Activated naive CD4-positive, alpha-beta T cell treated with anti-CD3 and anti-CD28 coated beads, Interleukin-2, amount 50 U/mL, for 24 hours (primary cell): ENCODE data around the gene SREBF2.
A peak's percentile ranks its signal among the peaks of the same experiment; 100 is the strongest.

Experiments
- H3K27ac Mint-ChIP-seq: one replicate; pipeline ENCODE4 v1.8.0; 2021; ENCODE audit warnings: mild to moderate bottlenecking, mixed read lengths
- H3K27me3 Mint-ChIP-seq: one replicate; pipeline ENCODE4 v1.8.0; 2021; ENCODE audit warnings: mixed read lengths
- H3K36me3 Mint-ChIP-seq: one replicate; pipeline ENCODE4 v1.8.0; 2021; ENCODE audit warnings: mixed read lengths
- H3K4me1 Mint-ChIP-seq: one replicate; pipeline ENCODE4 v1.8.0; 2021; ENCODE audit warnings: mixed read lengths
- H3K4me3 Mint-ChIP-seq: one replicate; pipeline ENCODE4 v1.8.0; 2021; ENCODE audit warnings: mild to moderate bottlenecking, mixed read lengths
- H3K9me3 Mint-ChIP-seq: one replicate; pipeline ENCODE4 v1.8.0; 2021; ENCODE audit warnings: mixed read lengths

The SREBF2 gene

DNA sequence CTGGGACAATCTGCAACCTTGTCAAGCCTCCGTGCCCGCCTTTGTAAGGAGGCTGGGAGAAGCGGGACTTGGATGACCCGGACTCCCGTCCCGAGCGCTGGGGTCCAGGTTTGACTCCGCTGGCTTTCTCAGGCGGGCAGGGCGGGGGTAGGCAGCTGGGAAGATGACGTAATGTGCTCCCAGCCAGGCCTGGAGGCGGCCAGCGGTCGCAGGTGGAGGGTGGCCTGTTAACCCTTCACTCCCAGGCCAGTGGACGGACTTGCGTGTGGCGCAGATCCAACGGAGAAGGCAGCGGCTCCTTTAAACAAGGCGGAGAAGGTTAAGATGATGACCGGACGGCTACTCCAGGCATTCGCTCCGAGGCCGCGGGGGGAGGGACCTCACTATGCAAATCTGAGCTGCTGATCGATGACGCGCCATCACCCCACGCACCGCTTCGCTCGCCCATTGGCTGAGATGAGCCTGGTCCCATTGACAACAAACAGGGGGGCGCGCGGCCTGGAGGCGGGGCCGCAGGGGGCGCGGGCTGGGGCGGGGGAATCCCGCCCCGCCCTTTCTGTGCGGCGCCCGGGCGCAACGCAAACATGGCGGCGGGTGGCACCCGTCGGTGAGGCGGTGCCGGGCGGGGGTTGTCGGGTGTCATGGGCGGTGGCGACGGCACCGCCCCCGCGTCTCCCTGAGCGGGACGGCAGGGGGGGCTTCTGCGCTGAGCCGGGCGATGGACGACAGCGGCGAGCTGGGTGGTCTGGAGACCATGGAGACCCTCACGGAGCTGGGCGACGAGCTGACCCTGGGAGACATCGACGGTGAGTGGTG is at the start of gene SREBF2:
SREBF2 (plus strand) TSS at position 553 of the 816 bp plus-strand sequence; CDS start at position 719, 166 bp downstream.
- Mint-ChIP-seq H3K4me1 (peaks cover 47% of the 10 kb centered on the region), H3K27me3 (no peaks in the 10 kb centered on the region), H3K9me3 (no peaks in the 10 kb centered on the region), H3K4me3 (peak within 1 kb of the TSS; percentile 97), H3K27ac (peak within 1 kb of the TSS; percentile 99), H3K36me3 (peaks cover 16% of the 10 kb centered on the region)

DNA sequence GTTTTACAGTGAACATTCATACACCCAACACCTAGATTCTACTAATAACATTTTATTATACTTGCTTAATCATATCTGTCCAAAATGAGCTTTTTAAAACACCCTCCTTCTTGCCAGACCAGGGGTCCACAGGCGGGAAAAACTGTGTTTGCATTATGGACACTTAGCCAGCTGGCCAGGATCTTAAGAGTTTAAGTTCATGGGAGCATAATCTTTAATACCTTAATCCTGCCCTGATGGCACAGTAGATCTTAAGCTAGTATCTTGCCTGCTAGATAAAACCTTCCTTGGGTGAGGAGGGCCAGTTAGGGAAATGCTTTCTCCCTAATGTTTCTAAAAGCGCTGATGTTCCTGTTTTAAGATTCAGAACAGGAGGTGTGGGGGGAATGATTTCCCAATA is 45.6 kb upstream of the SREBF2 start:
- Mint-ChIP-seq H3K27ac (peak overlapping the region; percentile 23), H3K36me3 (peaks cover 11% of the 10 kb centered on the region), H3K4me3 (no peak overlapping the region), H3K4me1 (peaks cover 46% of the 10 kb centered on the region), H3K9me3 (no peaks in the 10 kb centered on the region), H3K27me3 (no peaks in the 10 kb centered on the region)

GRCh38 chr22:41793871-41794270 is 39.0 kb upstream of the SREBF2 start:
- Mint-ChIP-seq H3K36me3 (peaks cover 11% of the 10 kb centered on the region), H3K27me3 (no peaks in the 10 kb centered on the region), H3K27ac (no peak overlapping the region), H3K4me3 (no peak overlapping the region), H3K9me3 (no peaks in the 10 kb centered on the region), H3K4me1 (peaks cover 12% of the 10 kb centered on the region)

DNA sequence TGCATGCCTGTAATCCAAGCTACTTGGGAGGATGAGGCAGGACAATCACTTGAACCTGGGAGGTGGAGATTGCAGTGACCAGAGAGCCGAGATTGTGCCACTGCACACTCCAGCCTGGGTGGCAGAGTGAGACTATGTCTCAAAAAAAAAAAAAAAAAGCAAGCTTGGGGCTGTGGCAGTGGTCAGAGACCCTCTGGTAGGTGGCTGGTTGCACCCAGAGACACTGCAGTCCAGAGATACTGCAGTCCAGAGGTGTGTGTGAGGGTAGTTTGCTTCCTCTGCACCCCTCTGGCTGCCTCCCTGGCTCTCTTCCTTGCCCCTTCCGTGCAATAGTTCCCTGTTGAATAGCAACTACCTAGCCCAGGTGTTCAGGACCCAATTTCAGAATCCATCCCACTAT is 34.2 kb upstream of the SREBF2 start:
- peak overlapping the region; percentile 96 for H3K4me3 Mint-ChIP-seq
- H3K27ac Mint-ChIP-seq = peak overlapping the region; percentile 90
- no peaks in the 10 kb centered on the region for H3K9me3 Mint-ChIP-seq
- H3K36me3 Mint-ChIP-seq = peaks cover 5% of the 10 kb centered on the region
- H3K27me3 Mint-ChIP-seq = no peaks in the 10 kb centered on the region
- H3K4me1 Mint-ChIP-seq = peaks cover 25% of the 10 kb centered on the region

DNA sequence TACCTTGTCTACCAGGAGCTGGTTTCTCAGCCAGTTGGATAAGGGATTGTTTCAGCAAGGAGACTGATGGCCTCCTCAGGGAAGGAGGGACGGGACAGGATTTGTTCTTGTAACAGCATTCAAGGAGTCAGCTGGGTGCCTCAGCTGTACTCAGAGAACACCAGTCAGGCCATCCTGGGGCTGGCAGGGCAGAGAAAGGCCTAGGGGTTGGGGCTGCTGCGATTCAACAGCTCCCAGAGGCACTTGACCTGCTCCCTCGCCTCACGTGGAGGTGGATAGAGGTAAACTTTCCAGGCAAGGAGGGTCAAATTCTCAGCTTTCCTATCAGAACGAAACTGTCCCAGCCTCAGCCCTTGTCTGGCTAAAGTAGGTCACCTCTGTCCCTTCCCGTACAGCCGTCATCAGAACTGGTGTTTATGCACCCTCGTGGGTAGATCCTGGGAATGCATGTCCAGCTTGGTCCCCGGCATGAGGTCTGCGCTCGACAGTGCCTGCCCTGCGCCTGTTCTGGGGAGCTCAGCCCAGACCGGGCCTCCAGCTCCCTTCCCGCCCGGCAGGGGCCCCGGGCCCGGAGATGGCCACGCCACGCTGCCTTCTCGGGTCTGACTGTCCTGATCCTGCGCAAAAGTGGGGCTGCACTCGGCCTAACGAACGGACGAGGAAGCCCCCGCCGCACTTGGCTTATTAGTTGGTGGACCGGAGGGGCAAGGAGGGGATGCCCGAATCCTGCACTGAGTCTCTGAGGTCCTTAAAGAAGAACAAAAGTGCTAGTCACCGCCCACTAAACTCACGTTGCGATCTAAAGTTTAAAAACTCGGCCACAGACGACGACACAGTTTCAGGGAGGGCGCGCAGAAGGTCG is 33.2 kb upstream of the SREBF2 start:
- peak overlapping the region; percentile 96 for H3K4me3 Mint-ChIP-seq
- H3K36me3 Mint-ChIP-seq = peaks cover 4% of the 10 kb centered on the region
- peaks cover 34% of the 10 kb centered on the region for H3K4me1 Mint-ChIP-seq
- H3K27ac Mint-ChIP-seq = peak overlapping the region; percentile 95
- H3K9me3 Mint-ChIP-seq = no peaks in the 10 kb centered on the region
- H3K27me3 Mint-ChIP-seq = no peaks in the 10 kb centered on the region

DNA sequence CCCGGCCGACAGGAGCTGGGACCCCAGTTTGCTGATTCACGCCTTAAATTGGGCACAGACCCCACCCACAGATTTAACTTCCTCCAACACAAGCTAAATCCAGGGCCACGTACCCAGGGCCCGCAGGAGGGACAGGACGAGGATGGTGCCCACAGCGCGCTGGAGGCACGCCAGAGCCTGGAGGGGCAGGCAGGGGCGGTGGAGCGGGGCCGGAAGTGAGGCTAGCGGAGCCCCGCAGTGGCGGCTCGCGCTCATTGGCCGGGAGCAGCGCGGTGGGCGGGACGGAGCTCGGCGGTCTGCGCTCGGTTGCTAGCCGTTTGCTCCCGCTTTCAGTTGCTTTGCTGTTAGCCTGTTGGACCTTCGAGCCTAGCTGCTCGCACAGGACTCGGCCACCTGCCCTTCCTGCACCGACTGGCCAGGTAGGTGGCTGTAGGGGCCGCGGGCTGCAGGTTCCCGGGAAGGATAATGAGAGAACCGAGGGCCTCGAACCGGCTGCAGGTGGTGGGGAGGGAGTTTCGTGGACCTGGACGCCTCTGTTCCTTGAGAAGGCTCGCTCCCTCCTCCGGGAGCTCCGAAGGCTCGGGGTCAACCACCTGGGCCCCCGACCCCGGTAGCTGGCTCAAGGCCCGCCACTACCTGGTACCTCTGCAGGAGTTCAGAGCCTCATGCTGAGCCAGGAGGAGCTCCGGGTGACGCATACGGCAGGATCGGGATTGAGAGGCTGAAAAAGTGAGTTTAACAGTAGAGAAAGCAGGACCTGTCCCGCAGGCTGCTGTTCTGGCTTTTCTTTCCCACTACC is 32.4 kb upstream of the SREBF2 start, which contains the start of gene CCDC134:
CCDC134 (plus strand) TSS at position 332 of the 799 bp plus-strand sequence. CDS start 8,212 bp downstream, outside the sequence.
- peaks cover 39% of the 10 kb centered on the region for H3K4me1 Mint-ChIP-seq
- no peaks in the 10 kb centered on the region for H3K9me3 Mint-ChIP-seq
- H3K27ac Mint-ChIP-seq = peak within 1 kb of the TSS; percentile 95
- H3K36me3 Mint-ChIP-seq = peaks cover 4% of the 10 kb centered on the region
- peak within 1 kb of the TSS; percentile 96 for H3K4me3 Mint-ChIP-seq
- no peaks in the 10 kb centered on the region for H3K27me3 Mint-ChIP-seq

- H3K4me3 Mint-ChIP-seq = peak overlapping the region; percentile 96
- peaks cover 41% of the 10 kb centered on the region for H3K4me1 Mint-ChIP-seq
- H3K36me3 Mint-ChIP-seq = peaks cover 4% of the 10 kb centered on the region
- H3K27me3 Mint-ChIP-seq = no peaks in the 10 kb centered on the region
- peak overlapping the region; percentile 95 for H3K27ac Mint-ChIP-seq
- no peaks in the 10 kb centered on the region for H3K9me3 Mint-ChIP-seq
Measured at GRCh38 chr22:41801147-41801819, 31.6 kb upstream of the SREBF2 start.

- H3K27me3 Mint-ChIP-seq = no peaks in the 10 kb centered on the region
- H3K4me3 Mint-ChIP-seq = peak overlapping the region; percentile 96
- peak overlapping the region; percentile 95 for H3K27ac Mint-ChIP-seq
- peaks cover 41% of the 10 kb centered on the region for H3K4me1 Mint-ChIP-seq
- no peaks in the 10 kb centered on the region for H3K9me3 Mint-ChIP-seq
- peaks cover 4% of the 10 kb centered on the region for H3K36me3 Mint-ChIP-seq
Measured at GRCh38 chr22:41801886-41802285, 31.0 kb upstream of the SREBF2 start.

DNA sequence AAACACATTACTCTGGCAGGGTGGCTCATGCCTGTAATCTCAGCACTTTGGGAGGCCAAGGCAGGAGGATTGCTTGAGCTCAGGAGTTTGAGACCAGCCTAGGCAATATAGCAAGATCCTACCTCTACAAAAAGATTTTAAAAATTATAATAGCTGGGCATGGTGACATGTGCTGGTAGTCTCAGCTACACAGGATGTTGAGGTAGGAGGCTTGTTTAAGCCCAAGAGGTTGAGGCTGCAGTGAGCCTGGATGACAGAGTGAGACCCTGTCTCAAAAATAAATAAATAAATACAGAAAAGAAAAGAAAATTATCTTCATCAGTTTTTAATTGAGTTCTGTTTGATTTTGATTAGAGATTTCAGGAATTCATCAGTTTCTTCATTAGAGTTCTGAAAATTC is 27.3 kb upstream of the SREBF2 start:
- Mint-ChIP-seq H3K36me3 (peaks cover 4% of the 10 kb centered on the region), H3K4me3 (no peak overlapping the region), H3K4me1 (peaks cover 33% of the 10 kb centered on the region), H3K9me3 (no peaks in the 10 kb centered on the region), H3K27me3 (no peaks in the 10 kb centered on the region), H3K27ac (no peak overlapping the region)

- Mint-ChIP-seq H3K36me3 (no peaks in the 10 kb centered on the region), H3K4me1 (peaks cover 17% of the 10 kb centered on the region), H3K4me3 (no peak overlapping the region), H3K9me3 (no peaks in the 10 kb centered on the region), H3K27ac (no peak overlapping the region), H3K27me3 (no peaks in the 10 kb centered on the region)
Measured at GRCh38 chr22:41808400-41808799, 24.5 kb upstream of the SREBF2 start.

- Mint-ChIP-seq H3K36me3 (peaks cover 2% of the 10 kb centered on the region), H3K9me3 (no peaks in the 10 kb centered on the region), H3K27ac (no peak overlapping the region)
Measured at GRCh38 chr22:41810022-41810421, 22.9 kb upstream of the SREBF2 start.

GRCh38 chr22:41812805-41813545 is 19.9 kb upstream of the SREBF2 start:
- H3K9me3 Mint-ChIP-seq = no peaks in the 10 kb centered on the region
- H3K4me3 Mint-ChIP-seq = no peak overlapping the region
- no peaks in the 10 kb centered on the region for H3K4me1 Mint-ChIP-seq
- no peak overlapping the region for H3K27ac Mint-ChIP-seq
- no peaks in the 10 kb centered on the region for H3K27me3 Mint-ChIP-seq
- peaks cover 6% of the 10 kb centered on the region for H3K36me3 Mint-ChIP-seq

More at GRCh38 chr22:41810022-41810421, 22.9 kb upstream of the SREBF2 start:
- no peaks in the 10 kb centered on the region for H3K27me3 Mint-ChIP-seq
- H3K4me3 Mint-ChIP-seq = no peak overlapping the region
- H3K4me1 Mint-ChIP-seq = peaks cover 4% of the 10 kb centered on the region

- Mint-ChIP-seq H3K36me3 (peaks cover 6% of the 10 kb centered on the region), H3K27me3 (no peaks in the 10 kb centered on the region), H3K9me3 (no peaks in the 10 kb centered on the region), H3K27ac (no peak overlapping the region), H3K4me1 (no peaks in the 10 kb centered on the region), H3K4me3 (no peak overlapping the region)
Measured at GRCh38 chr22:41813726-41814410, 19.0 kb upstream of the SREBF2 start.

DNA sequence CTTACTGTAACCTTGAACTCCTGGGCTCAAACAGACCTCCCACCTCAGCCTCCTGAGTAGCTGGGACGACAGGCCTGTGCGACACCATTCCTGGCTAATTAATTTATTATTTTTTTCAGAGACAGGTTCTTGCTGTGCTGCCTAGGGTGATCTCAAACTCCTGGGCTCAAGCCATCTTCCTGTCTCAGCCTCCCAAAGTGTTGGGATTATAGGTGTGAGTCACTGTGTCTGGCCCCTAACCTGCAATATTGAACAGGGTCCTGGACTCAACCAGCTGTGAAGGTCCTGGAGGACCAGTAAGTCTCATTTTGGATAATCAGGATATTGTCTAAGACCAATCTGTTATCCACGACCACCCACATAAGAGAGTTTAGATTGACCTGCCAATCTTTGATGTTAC is 17.2 kb upstream of the SREBF2 start:
- H3K27ac Mint-ChIP-seq = no peak overlapping the region
- peaks cover 4% of the 10 kb centered on the region for H3K4me1 Mint-ChIP-seq
- no peak overlapping the region for H3K4me3 Mint-ChIP-seq
- no peaks in the 10 kb centered on the region for H3K27me3 Mint-ChIP-seq
- H3K36me3 Mint-ChIP-seq = peaks cover 8% of the 10 kb centered on the region
- H3K9me3 Mint-ChIP-seq = no peaks in the 10 kb centered on the region
